H1 (cell line): ENCODE data around the gene CHD1L. TPM values are rescaled to one million over a fixed set of nuclear protein-coding genes. Genes with fewer than 3 reads are reported as not detected.

Source experiments
- CTCF ChIA-PET: fragments of 300-600 bp; sonication (Branson Sonifier 250); formaldehyde crosslinking; loops from one replicate; lab custom pipeline; 2021; ENCODE audit not compliant: partially characterized antibody; lab: Charles Lee
- POLR2A ChIA-PET: fragments of 300-600 bp; sonication (Branson Sonifier 250); formaldehyde crosslinking; loops from one replicate; lab custom pipeline; 2021; ENCODE audit warnings: inconsistent platforms; ENCODE audit not compliant: partially characterized antibody; lab: Charles Lee
- DNase-seq, 2 experiments: peaks; one replicate each; pipeline versions ENCODE4 v3.0.0 to v3.0.0-alpha.2; 2010 to 2022; ENCODE audit warnings: low spot score in 2 of 2, low read depth in 1 of 2, mixed read lengths in 1 of 2
- FAIRE-seq: peaks from 2 replicates; lab custom pipeline; 2011; peaks lifted over from hg19 to GRCh38; lab: Jason Lieb, UNC
- H2AFZ ChIP-seq: 2 replicates; pipeline ENCODE4 v1.8.1; 2012; ENCODE audit warnings: low read length, inconsistent platforms
- H2AK5ac ChIP-seq: 2 replicates; pipeline ENCODE4 v1.6.1; 2013; ENCODE audit warnings: low read depth, low read length
- H2BK120ac ChIP-seq: replicated peaks from 2 replicates; pipeline ENCODE3; 2013; ENCODE audit warnings: low read depth, low read length, inconsistent platforms
- H2BK12ac ChIP-seq: 2 replicates; pipeline ENCODE4 v1.6.1; 2013; ENCODE audit warnings: low read depth, low read length
- H2BK15ac ChIP-seq: 2 replicates; pipeline ENCODE4 v1.6.1; 2013; ENCODE audit warnings: low read length
- H2BK20ac ChIP-seq: 2 replicates; pipeline ENCODE4 v1.6.1; 2013; ENCODE audit warnings: low read length
- H2BK5ac ChIP-seq: 2 replicates; pipeline ENCODE4 v1.6.1; 2013; ENCODE audit warnings: low read depth, low read length
- H3K14ac ChIP-seq: 2 replicates; pipeline ENCODE4 v1.6.1; 2013; ENCODE audit warnings: inconsistent platforms; ENCODE audit not compliant: insufficient read length
- H3K18ac ChIP-seq: 2 replicates; pipeline ENCODE4 v1.6.1; 2013; ENCODE audit warnings: low read length; ENCODE audit errors: extremely low read depth
- H3K23ac ChIP-seq: 2 replicates; pipeline ENCODE4 v1.6.1; 2013; ENCODE audit warnings: inconsistent platforms; ENCODE audit not compliant: insufficient read length
- H3K23me2 ChIP-seq: 2 replicates; pipeline ENCODE4 v1.6.1; 2013; ENCODE audit warnings: low read depth, low read length
- H3K27ac ChIP-seq: 2 replicates; pipeline ENCODE4 v1.6.1; 2011; ENCODE audit warnings: low read depth, low read length, inconsistent platforms
- H3K27me3 ChIP-seq, 4 experiments: replicated peaks in 1 of 4; 1 replicate in 1 of 4; 2 replicates in 3 of 4; pipeline versions ENCODE4 v1.6.1 to v1.8.1; 2011 to 2013; ENCODE audit warnings: low read length in 3 of 4, mild to moderate bottlenecking in 3 of 4, inconsistent platforms in 2 of 4, mixed read lengths in 2 of 4, moderate library complexity in 1 of 4; ENCODE audit not compliant: control insufficient read depth in 3 of 4, insufficient read depth in 3 of 4; ENCODE audit errors: extremely low read depth in 1 of 4
- H3K36me3 ChIP-seq, 4 experiments: 2 replicates each; pipeline versions ENCODE4 v1.6.1 to v1.8.1; 2011 to 2013; ENCODE audit warnings: mild to moderate bottlenecking in 4 of 4, low read length in 3 of 4, moderate library complexity in 2 of 4, control low read depth in 1 of 4, inconsistent platforms in 1 of 4; ENCODE audit not compliant: insufficient read depth in 4 of 4, control insufficient read depth in 2 of 4
- H3K4ac ChIP-seq: replicated peaks from 2 replicates; pipeline ENCODE3; 2013; ENCODE audit warnings: low read length, low read depth, mixed read lengths, inconsistent platforms; ENCODE audit not compliant: insufficient read length
- H3K4me1 ChIP-seq, 4 experiments: replicated peaks in 1 of 4; 1 replicate in 1 of 4; 2 replicates in 3 of 4; pipeline versions ENCODE4 v1.6.1 to v1.8.1; 2011 to 2013; ENCODE audit warnings: low read length in 3 of 4, inconsistent platforms in 2 of 4, mixed read lengths in 1 of 4; ENCODE audit not compliant: insufficient read depth in 4 of 4, control insufficient read depth in 3 of 4
- H3K4me2 ChIP-seq, 2 experiments: 2 replicates each; pipeline versions ENCODE4 v1.6.1 to v1.8.1; 2011 to 2013; ENCODE audit warnings: low read depth in 2 of 2, low read length in 2 of 2, control low read depth in 1 of 2, inconsistent platforms in 1 of 2, mild to moderate bottlenecking in 1 of 2; ENCODE audit not compliant: insufficient read depth in 1 of 2
- H3K4me3 ChIP-seq, 4 experiments: fragments of 200-600, 300-600 bp in 1 of 4; sonication (generic), shearing (Covaris generic), sonication (Bioruptor Twin) in 1 of 4; 2 replicates each; pipeline versions ENCODE4 v1.5.1 to v1.8.1; 2011 to 2016; ENCODE audit warnings: low read length in 4 of 4, low read depth in 3 of 4, control low read depth in 2 of 4, inconsistent platforms in 2 of 4, mild to moderate bottlenecking in 2 of 4, mixed read lengths in 1 of 4, moderate library complexity in 1 of 4; ENCODE audit not compliant: insufficient read depth in 2 of 4; ENCODE audit errors: extremely low read depth in 1 of 4
- H3K56ac ChIP-seq: replicated peaks from 2 replicates; pipeline ENCODE3; 2013; ENCODE audit warnings: low read depth, mild to moderate bottlenecking, mixed read lengths, low read length, inconsistent platforms; ENCODE audit not compliant: insufficient read length
- H3K79me1 ChIP-seq: 2 replicates; pipeline ENCODE4 v1.6.1; 2013; ENCODE audit warnings: low read depth, low read length, control low read depth
- H3K79me2 ChIP-seq, 2 experiments: 2 replicates each; pipeline versions ENCODE4 v1.6.1 to v1.8.1; 2012 to 2013; ENCODE audit warnings: low read length in 2 of 2, mild to moderate bottlenecking in 2 of 2, inconsistent platforms in 1 of 2; ENCODE audit not compliant: insufficient read depth in 2 of 2, control insufficient read depth in 1 of 2
- H3K9ac ChIP-seq, 4 experiments: replicated peaks in 1 of 4; 1 replicate in 1 of 4; 2 replicates in 3 of 4; pipeline versions ENCODE4 v1.6.1 to v1.8.1; 2011 to 2013; ENCODE audit warnings: low read depth in 3 of 4, low read length in 3 of 4, control low read depth in 2 of 4, mild to moderate bottlenecking in 2 of 4, moderate library complexity in 2 of 4, inconsistent platforms in 1 of 4; ENCODE audit errors: extremely low read depth in 1 of 4
- H3K9me3 ChIP-seq, 2 experiments: 2 replicates each; pipeline versions ENCODE4 v1.6.1 to v1.8.1; 2012 to 2013; ENCODE audit warnings: mild to moderate bottlenecking in 2 of 2, moderate library complexity in 2 of 2, control low read depth in 1 of 2, inconsistent platforms in 1 of 2, low read depth in 1 of 2, low read length in 1 of 2, mixed read lengths in 1 of 2; ENCODE audit not compliant: insufficient read depth in 2 of 2
- H4K20me1 ChIP-seq, 2 experiments: replicated peaks in 1 of 2; 2 replicates each; pipeline versions ENCODE3 to v1.8.1; 2011 to 2013; ENCODE audit warnings: inconsistent platforms in 2 of 2, low read length in 2 of 2, mild to moderate bottlenecking in 1 of 2; ENCODE audit not compliant: insufficient read depth in 2 of 2, control insufficient read depth in 1 of 2
- H4K5ac ChIP-seq: 2 replicates; pipeline ENCODE4 v1.6.1; 2013; ENCODE audit warnings: low read length, low read depth, mixed read lengths, inconsistent platforms; ENCODE audit not compliant: insufficient read length
- H4K8ac ChIP-seq: 2 replicates; pipeline ENCODE4 v1.8.0; 2013; ENCODE audit warnings: mild to moderate bottlenecking, moderate library complexity, low read length, inconsistent platforms; ENCODE audit not compliant: insufficient read depth; ENCODE audit errors: extremely low read depth
- H4K91ac ChIP-seq: replicated peaks from 2 replicates; pipeline ENCODE3; 2013; ENCODE audit warnings: low read length, mixed read lengths, inconsistent platforms; ENCODE audit not compliant: insufficient read length
- WGBS, 2 experiments: shearing (Covaris generic) in 1 of 2; methylation state at CpG; one replicate each; pipeline versions ENCODE4 v1.1.6 to v1.1.7; 2013 to 2015; ENCODE audit warnings: low lambda C conversion rate in 2 of 2, mixed read lengths in 2 of 2, inconsistent platforms in 1 of 2, low coverage in 1 of 2, missing lambda C conversion rate in 1 of 2; ENCODE audit not compliant: insufficient replicate concordance in 2 of 2, insufficient coverage in 1 of 2, insufficient read length in 1 of 2; ENCODE audit errors: extremely low coverage in 1 of 2, missing lambda C conversion rate in 1 of 2; 5-methylcytosine and 5-hydroxymethylcytosine counted together
- polyA plus RNA-seq, 7 experiments: library from polyadenylated mRNA; depleted of rRNA in 3 of 7; stranded (reverse) in 5 of 7; unstranded in 2 of 7; fragments of >200 nt in 5 of 7; fragments of 200-250 nt in 2 of 7; gene quantifications; 1 replicate in 5 of 7; 2 replicates in 1 of 7; 4 replicates in 1 of 7; pipeline versions ENCODE4 v1.2.1 to v1.2.3, GENCODE V29; 2011 to 2013; ENCODE audit warnings: missing spikeins in 2 of 7, mixed read lengths in 2 of 7
- total RNA-seq: library from RNA; stranded (reverse); fragmentation: NEBNext Ultra II Directional; extraction: Animal tissue kit (Norgen Biotek cat#: 25700); gene quantifications from 2 replicates; pipeline ENCODE4 v1.2.1, GENCODE V29; 2021
- TF ChIP-seq, protein P1 (sequence below): fragments of 300-600 bp; sonication (generic); IDR thresholded peaks from 2 replicates; pipeline ENCODE4 v1.7.1; 2012; ENCODE audit warnings: low read length, moderate library complexity, mild to moderate bottlenecking, inconsistent platforms; ENCODE audit not compliant: insufficient replicate concordance

The CHD1L gene
- total and polyA plus RNA-seq, 2 of the 8 experiments (the other 6 are each of a cell fraction or from before 2014, with no cell fraction given), result 20.2 to 51.2 TPM

DNA sequence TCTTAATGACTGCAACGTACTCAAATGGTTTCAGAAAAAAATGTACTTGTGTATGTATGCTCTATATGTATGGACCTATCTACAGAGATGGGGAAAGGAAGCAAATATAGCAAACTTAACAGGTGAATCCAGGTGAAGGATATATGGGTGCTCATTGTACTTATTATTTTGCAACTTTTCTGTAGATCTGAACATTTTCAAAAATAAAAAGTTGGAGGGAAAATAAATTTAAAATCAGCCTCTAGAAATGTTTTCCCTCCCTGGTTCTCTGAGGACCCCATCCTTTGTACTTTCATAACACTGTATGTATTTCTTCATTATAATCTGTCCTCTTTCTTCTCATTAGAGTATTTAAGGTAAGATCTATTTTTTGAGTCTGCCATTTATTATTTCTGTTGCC is 35.3 kb upstream of the CHD1L start:
- no peaks in the 10 kb centered on the region for H3K36me3 ChIP-seq
- H3K56ac ChIP-seq, result no peak overlapping the region
- POLR2A ChIA-PET, result no interaction called here
- H3K9me3 ChIP-seq, result no peaks in the 10 kb centered on the region
- no peak overlapping the region for H2BK15ac ChIP-seq
- H3K27ac ChIP-seq, result no peak overlapping the region
- FAIRE-seq (no peak), DNase-seq (no peak)
- no peaks in the 10 kb centered on the region for H3K79me2 ChIP-seq
- H3K4me2 ChIP-seq, result no peak overlapping the region
- CTCF ChIA-PET, result no interaction called here
- H2AK5ac ChIP-seq, result no peak overlapping the region
- H3K79me1 ChIP-seq, result no peaks in the 10 kb centered on the region
- no peak overlapping the region for H2AFZ ChIP-seq
- 77% methylated on average over 1 of the region's 1 CpG; no CpG with 5 or more reads in 1 of the 2 experiments for WGBS, 2 experiments
- H4K5ac ChIP-seq, result no peak overlapping the region
- no peak overlapping the region for H4K91ac ChIP-seq
- no peak overlapping the region for H3K14ac ChIP-seq
- H3K23me2 ChIP-seq, result no peaks in the 10 kb centered on the region
- no peaks in the 10 kb centered on the region for H3K27me3 ChIP-seq
- H3K18ac ChIP-seq, result no peak overlapping the region
- no peak overlapping the region for H3K23ac ChIP-seq
- no peak overlapping the region for H3K4ac ChIP-seq
- no peak overlapping the region for H3K9ac ChIP-seq
- H4K20me1 ChIP-seq, result no peaks in the 10 kb centered on the region
- no peak overlapping the region for H4K8ac ChIP-seq
- H2BK12ac ChIP-seq, result no peak overlapping the region
- no peak overlapping the region for H3K4me3 ChIP-seq
- no peaks in the 10 kb centered on the region for H3K4me1 ChIP-seq
- no peak overlapping the region for H2BK120ac ChIP-seq
- H2BK5ac ChIP-seq, result no peak overlapping the region
- no peak overlapping the region for H2BK20ac ChIP-seq
- TF ChIP-seq, protein P1, sequence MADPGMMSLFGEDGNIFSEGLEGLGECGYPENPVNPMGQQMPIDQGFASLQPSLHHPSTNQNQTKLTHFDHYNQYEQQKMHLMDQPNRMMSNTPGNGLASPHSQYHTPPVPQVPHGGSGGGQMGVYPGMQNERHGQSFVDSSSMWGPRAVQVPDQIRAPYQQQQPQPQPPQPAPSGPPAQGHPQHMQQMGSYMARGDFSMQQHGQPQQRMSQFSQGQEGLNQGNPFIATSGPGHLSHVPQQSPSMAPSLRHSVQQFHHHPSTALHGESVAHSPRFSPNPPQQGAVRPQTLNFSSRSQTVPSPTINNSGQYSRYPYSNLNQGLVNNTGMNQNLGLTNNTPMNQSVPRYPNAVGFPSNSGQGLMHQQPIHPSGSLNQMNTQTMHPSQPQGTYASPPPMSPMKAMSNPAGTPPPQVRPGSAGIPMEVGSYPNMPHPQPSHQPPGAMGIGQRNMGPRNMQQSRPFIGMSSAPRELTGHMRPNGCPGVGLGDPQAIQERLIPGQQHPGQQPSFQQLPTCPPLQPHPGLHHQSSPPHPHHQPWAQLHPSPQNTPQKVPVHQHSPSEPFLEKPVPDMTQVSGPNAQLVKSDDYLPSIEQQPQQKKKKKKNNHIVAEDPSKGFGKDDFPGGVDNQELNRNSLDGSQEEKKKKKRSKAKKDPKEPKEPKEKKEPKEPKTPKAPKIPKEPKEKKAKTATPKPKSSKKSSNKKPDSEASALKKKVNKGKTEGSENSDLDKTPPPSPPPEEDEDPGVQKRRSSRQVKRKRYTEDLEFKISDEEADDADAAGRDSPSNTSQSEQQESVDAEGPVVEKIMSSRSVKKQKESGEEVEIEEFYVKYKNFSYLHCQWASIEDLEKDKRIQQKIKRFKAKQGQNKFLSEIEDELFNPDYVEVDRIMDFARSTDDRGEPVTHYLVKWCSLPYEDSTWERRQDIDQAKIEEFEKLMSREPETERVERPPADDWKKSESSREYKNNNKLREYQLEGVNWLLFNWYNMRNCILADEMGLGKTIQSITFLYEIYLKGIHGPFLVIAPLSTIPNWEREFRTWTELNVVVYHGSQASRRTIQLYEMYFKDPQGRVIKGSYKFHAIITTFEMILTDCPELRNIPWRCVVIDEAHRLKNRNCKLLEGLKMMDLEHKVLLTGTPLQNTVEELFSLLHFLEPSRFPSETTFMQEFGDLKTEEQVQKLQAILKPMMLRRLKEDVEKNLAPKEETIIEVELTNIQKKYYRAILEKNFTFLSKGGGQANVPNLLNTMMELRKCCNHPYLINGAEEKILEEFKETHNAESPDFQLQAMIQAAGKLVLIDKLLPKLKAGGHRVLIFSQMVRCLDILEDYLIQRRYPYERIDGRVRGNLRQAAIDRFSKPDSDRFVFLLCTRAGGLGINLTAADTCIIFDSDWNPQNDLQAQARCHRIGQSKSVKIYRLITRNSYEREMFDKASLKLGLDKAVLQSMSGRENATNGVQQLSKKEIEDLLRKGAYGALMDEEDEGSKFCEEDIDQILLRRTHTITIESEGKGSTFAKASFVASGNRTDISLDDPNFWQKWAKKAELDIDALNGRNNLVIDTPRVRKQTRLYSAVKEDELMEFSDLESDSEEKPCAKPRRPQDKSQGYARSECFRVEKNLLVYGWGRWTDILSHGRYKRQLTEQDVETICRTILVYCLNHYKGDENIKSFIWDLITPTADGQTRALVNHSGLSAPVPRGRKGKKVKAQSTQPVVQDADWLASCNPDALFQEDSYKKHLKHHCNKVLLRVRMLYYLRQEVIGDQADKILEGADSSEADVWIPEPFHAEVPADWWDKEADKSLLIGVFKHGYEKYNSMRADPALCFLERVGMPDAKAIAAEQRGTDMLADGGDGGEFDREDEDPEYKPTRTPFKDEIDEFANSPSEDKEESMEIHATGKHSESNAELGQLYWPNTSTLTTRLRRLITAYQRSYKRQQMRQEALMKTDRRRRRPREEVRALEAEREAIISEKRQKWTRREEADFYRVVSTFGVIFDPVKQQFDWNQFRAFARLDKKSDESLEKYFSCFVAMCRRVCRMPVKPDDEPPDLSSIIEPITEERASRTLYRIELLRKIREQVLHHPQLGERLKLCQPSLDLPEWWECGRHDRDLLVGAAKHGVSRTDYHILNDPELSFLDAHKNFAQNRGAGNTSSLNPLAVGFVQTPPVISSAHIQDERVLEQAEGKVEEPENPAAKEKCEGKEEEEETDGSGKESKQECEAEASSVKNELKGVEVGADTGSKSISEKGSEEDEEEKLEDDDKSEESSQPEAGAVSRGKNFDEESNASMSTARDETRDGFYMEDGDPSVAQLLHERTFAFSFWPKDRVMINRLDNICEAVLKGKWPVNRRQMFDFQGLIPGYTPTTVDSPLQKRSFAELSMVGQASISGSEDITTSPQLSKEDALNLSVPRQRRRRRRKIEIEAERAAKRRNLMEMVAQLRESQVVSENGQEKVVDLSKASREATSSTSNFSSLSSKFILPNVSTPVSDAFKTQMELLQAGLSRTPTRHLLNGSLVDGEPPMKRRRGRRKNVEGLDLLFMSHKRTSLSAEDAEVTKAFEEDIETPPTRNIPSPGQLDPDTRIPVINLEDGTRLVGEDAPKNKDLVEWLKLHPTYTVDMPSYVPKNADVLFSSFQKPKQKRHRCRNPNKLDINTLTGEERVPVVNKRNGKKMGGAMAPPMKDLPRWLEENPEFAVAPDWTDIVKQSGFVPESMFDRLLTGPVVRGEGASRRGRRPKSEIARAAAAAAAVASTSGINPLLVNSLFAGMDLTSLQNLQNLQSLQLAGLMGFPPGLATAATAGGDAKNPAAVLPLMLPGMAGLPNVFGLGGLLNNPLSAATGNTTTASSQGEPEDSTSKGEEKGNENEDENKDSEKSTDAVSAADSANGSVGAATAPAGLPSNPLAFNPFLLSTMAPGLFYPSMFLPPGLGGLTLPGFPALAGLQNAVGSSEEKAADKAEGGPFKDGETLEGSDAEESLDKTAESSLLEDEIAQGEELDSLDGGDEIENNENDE, result no peak
